ENCODE results near the gene RALGAPB.

RALGAPB gene

GRCh38 chr20:38617830-38618196 lies 145.2 kb downstream of the RALGAPB start:
- no peak for DNase-seq

- DNase-seq = no peak
Measured at GRCh38 chr20:38620441-38620840, 147.8 kb downstream of the RALGAPB start.

- no peak for DNase-seq
Measured at GRCh38 chr20:38623061-38623460, 150.4 kb downstream of the RALGAPB start.

GRCh38 chr20:38624084-38624483 lies 151.4 kb downstream of the RALGAPB start:
- no peak for DNase-seq

- DNase-seq = no peak
Measured at GRCh38 chr20:38625896-38626295, 153.3 kb downstream of the RALGAPB start.

- no peak for DNase-seq
Measured at GRCh38 chr20:38626921-38627659, 154.4 kb downstream of the RALGAPB start.
